ENCODE data around the gene NAV2. TPM values are rescaled to one million over a fixed set of nuclear protein-coding genes. Genes with fewer than 3 reads are reported as not detected.

NAV2 gene
- total RNA-seq, 1 experiment from 2014 or later, result 46.3 TPM

DNA sequence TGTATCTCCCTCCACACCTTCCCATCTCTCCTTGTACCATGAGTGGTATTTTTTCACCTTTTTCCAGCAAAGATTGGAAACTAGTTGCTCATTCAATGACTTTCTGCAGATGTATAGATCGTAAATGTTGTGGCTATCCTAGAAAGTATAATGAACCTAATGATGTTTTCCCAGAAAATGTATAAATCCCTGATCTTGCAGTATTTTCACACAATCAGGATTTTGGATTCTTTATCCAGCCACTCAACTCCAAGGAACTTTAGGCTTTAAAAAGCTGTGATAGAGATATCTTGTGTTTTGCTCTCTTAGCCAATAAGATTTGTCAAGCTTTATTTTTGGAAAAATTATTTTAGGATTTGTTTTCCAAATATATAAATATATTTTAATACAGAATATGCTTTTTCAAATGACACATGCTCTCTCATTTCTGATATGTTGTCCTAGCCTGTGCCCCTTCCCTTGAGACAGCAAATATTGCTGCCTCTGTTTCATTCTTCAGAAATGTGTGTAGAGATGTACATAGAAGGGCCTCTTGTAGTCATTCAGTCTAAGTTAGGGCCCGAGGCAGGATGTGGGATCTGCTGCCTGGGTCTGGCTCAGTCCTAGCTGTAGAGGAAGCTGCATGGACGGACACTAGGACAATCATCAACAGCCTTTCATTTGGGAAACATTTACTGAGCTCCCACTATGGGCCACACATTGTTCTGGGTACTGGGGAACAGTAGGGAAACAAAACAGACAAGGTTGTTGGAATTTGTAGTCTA is 62.4 kb downstream of the NAV2 start:
- H4K5ac ChIP-seq (ENCODE audit: insufficient read length, low read depth, low read length), result no peak overlapping the region
- H3K4ac ChIP-seq (ENCODE audit: low read depth, low read length), result no peak overlapping the region
- H3K27ac ChIP-seq (ENCODE audit: insufficient read length, low read depth, low read length), result no peak overlapping the region
- H3K79me2 ChIP-seq (ENCODE audit: insufficient read depth, low read length), result peaks cover 11% of the 10 kb centered on the region; the same call in 1 of the 2 replicates
- no peak overlapping the region for H3T11ph ChIP-seq (ENCODE audit: low read length)
- Mint-ChIP-seq H3K4me3 (peak overlapping the region in 1 of 2 experiments; percentile 33; a peak in 4 of 5 replicates), H3K4me1 (peaks cover 70 to 77% of the 10 kb centered on the region in 2 experiments), H3K9me3 (peaks cover 0 to 5% of the 10 kb centered on the region in 2 experiments; a peak in 2 of 5 replicates), H3K27me3 (ENCODE audit: low read depth) (peaks cover 16% of the 10 kb centered on the region), H3K36me3 (ENCODE audit: insufficient read depth in 1 of 3, low read depth in 3 of 3) (peaks cover 5 to 15% (median 5%) of the 10 kb centered on the region in 3 experiments; a peak in 5 of 7 replicates), H3K27ac (no peak overlapping the region)
- no peak overlapping the region for H2AK5ac ChIP-seq (ENCODE audit: insufficient read length, low read length)
- no peak overlapping the region for H3K23ac ChIP-seq (ENCODE audit: insufficient read length, low read depth, low read length)
- no peak overlapping the region for H4K91ac ChIP-seq (ENCODE audit: insufficient read length, low read depth, low read length)
- H3K56ac ChIP-seq (ENCODE audit: insufficient read length, low read depth, low read length), result no peak overlapping the region
- peaks cover 18% of the 10 kb centered on the region for H3K23me2 ChIP-seq (ENCODE audit: insufficient read length, low read depth, low read length, poor library complexity, severe bottlenecking)
- H2BK12ac ChIP-seq (ENCODE audit: insufficient read length, low read depth, low read length), result no peak overlapping the region
- H3K4me2 ChIP-seq (ENCODE audit: insufficient read depth, insufficient read length, low read length), result no peak overlapping the region
- H2BK5ac ChIP-seq (ENCODE audit: insufficient read length, low read length), result no peak overlapping the region
- no peaks in the 10 kb centered on the region for H3K79me1 ChIP-seq (ENCODE audit: insufficient read depth, low read depth, low read length, poor library complexity, severe bottlenecking)
- no peak for DNase-seq
- H2AFZ ChIP-seq (ENCODE audit: low read length), result no peak overlapping the region
- no peak overlapping the region for H3K18ac ChIP-seq (ENCODE audit: insufficient read length, low read depth, low read length)
- H2BK20ac ChIP-seq (ENCODE audit: low read depth, low read length, poor library complexity, severe bottlenecking), result no peak overlapping the region
- TF ChIP-seq, protein P1, sequence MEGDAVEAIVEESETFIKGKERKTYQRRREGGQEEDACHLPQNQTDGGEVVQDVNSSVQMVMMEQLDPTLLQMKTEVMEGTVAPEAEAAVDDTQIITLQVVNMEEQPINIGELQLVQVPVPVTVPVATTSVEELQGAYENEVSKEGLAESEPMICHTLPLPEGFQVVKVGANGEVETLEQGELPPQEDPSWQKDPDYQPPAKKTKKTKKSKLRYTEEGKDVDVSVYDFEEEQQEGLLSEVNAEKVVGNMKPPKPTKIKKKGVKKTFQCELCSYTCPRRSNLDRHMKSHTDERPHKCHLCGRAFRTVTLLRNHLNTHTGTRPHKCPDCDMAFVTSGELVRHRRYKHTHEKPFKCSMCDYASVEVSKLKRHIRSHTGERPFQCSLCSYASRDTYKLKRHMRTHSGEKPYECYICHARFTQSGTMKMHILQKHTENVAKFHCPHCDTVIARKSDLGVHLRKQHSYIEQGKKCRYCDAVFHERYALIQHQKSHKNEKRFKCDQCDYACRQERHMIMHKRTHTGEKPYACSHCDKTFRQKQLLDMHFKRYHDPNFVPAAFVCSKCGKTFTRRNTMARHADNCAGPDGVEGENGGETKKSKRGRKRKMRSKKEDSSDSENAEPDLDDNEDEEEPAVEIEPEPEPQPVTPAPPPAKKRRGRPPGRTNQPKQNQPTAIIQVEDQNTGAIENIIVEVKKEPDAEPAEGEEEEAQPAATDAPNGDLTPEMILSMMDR (conservative IDR thresholded peaks at IDR 0.05), result no peak
- no peak overlapping the region for H4K8ac ChIP-seq (replicated peaks; ENCODE audit: insufficient read length, low read depth, low read length)
- no peak overlapping the region for H2BK120ac ChIP-seq (ENCODE audit: low read depth, low read length, poor library complexity, severe bottlenecking)
- no peak overlapping the region for H3K9ac ChIP-seq (ENCODE audit: extremely low read depth, insufficient read length, low read length)
- no CpG with 5 or more reads among the region's 3 CpGs for WGBS (ENCODE audit: extremely low coverage, insufficient read length, low lambda C conversion rate)
- peaks cover 34% of the 10 kb centered on the region for H3K4me1 ChIP-seq (ENCODE audit: insufficient read depth, low read length)
- H3K14ac ChIP-seq (ENCODE audit: insufficient read depth, low read length), result no peak overlapping the region
- no peak overlapping the region for H2BK15ac ChIP-seq (ENCODE audit: low read depth, low read length)
- H3K9me3 ChIP-seq (ENCODE audit: control insufficient read depth, low read depth, low read length), result no peaks in the 10 kb centered on the region
- H3K27me3 ChIP-seq (ENCODE audit: insufficient read depth, low read length), result no peaks in the 10 kb centered on the region
- no peaks in the 10 kb centered on the region for H4K20me1 ChIP-seq (ENCODE audit: control insufficient read depth, insufficient read depth, insufficient read length)
